ENCODE data around the gene ZNF524.

DNA sequence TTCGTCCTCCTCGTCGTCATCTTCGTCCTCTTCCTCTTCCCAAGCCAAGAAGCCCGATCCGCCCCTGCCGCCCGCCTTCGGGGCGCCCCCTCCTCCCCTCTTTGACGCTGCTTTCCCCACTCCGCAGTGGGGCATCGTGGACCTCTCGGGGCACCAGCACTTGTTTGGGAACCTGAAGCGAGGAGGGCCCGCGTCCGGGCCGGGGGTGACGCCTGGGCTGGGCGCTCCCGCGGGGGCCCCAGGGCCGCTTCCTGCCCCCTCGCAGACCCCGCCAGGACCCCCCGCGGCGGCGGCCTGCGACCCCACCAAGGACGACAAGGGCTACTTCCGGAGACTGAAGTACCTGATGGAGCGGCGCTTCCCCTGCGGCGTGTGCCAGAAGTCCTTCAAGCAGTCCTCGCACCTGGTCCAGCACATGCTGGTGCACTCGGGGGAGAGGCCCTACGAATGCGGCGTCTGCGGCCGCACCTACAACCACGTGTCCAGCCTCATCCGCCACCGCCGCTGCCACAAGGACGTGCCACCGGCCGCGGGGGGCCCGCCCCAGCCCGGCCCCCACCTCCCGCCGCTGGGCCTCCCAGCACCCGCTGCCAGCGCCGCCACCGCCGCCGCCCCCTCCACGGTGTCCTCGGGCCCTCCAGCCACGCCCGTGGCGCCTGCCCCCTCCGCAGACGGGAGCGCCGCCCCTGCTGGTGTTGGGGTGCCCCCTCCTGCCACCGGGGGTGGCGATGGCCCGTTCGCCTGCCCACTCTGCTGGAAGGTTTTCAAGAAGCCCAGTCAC, 14.0 kb downstream of the ZNF524 start:
- TF ChIP-seq, protein P1, sequence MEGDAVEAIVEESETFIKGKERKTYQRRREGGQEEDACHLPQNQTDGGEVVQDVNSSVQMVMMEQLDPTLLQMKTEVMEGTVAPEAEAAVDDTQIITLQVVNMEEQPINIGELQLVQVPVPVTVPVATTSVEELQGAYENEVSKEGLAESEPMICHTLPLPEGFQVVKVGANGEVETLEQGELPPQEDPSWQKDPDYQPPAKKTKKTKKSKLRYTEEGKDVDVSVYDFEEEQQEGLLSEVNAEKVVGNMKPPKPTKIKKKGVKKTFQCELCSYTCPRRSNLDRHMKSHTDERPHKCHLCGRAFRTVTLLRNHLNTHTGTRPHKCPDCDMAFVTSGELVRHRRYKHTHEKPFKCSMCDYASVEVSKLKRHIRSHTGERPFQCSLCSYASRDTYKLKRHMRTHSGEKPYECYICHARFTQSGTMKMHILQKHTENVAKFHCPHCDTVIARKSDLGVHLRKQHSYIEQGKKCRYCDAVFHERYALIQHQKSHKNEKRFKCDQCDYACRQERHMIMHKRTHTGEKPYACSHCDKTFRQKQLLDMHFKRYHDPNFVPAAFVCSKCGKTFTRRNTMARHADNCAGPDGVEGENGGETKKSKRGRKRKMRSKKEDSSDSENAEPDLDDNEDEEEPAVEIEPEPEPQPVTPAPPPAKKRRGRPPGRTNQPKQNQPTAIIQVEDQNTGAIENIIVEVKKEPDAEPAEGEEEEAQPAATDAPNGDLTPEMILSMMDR (IDR thresholded peaks at IDR 0.05; ENCODE audit: poor library complexity) = no peak
- TF ChIP-seq EZH2 (IDR thresholded peaks at IDR 0.05; ENCODE audit: borderline replicate concordance) = no peak
